B cell (primary cell): Measurements from ENCODE around the gene SLC16A1. TPM values are rescaled to one million over a fixed set of nuclear protein-coding genes. Genes with fewer than 3 reads are reported as not detected.

Experiments
- ATAC-seq: fragments of 200-7000 bp; cut with Tn5 transposase; one replicate; pipeline ENCODE4 v1.10.0; 2021; ENCODE audit warnings: low read depth, mild to moderate bottlenecking, moderate number of reproducible peaks, moderate library complexity
- CTCF ChIA-PET: fragments of 350-600 bp; sonication (Branson Sonifier 250); formaldehyde crosslinking; loops from one replicate; lab custom pipeline; 2021; ENCODE audit warnings: antibody characterized with exemption, inconsistent platforms; lab: Charles Lee
- POLR2A ChIA-PET: fragments of 350-600 bp; sonication (Branson Sonifier 250); formaldehyde crosslinking; loops from one replicate; lab custom pipeline; 2021; ENCODE audit warnings: antibody characterized with exemption; lab: Charles Lee
- DNase-seq: peaks from one replicate; pipeline ENCODE4 v3.0.0; 2013
- H2AFZ ChIP-seq: 2 replicates; pipeline ENCODE4 v1.6.1; 2012; ENCODE audit warnings: mild to moderate bottlenecking, low read depth, low read length; ENCODE audit not compliant: insufficient read depth, poor library complexity, severe bottlenecking
- H3K27ac ChIP-seq, 2 donors: 1 replicate in 1 of 2; 2 replicates in 1 of 2; pipeline ENCODE4 v1.5.1; 2012 to 2013; ENCODE audit warnings: low read length in 2 of 2, mild to moderate bottlenecking in 2 of 2, moderate library complexity in 1 of 2
- H3K27me3 ChIP-seq, 4 experiments: fragments of 200-600 bp in 1 of 4; sonication (generic) in 1 of 4; replicated peaks in 1 of 4; 1 replicate in 2 of 4; 2 replicates in 2 of 4; pipeline versions ENCODE4 v1.6.1 to v1.7.0; 2013 to 2016; ENCODE audit warnings: low read length in 3 of 4, mild to moderate bottlenecking in 2 of 4, mixed read lengths in 1 of 4, moderate library complexity in 1 of 4; ENCODE audit not compliant: insufficient read depth in 4 of 4, control insufficient read depth in 3 of 4; ENCODE audit errors: control extremely low read depth in 1 of 4
- H3K36me3 ChIP-seq, 2 experiments: replicated peaks in 1 of 2; 1 replicate in 1 of 2; 2 replicates in 1 of 2; pipeline versions ENCODE4 v1.6.1 to v1.7.1; 2013; ENCODE audit warnings: low read length in 1 of 2; ENCODE audit not compliant: insufficient read depth in 2 of 2, control insufficient read depth in 1 of 2; ENCODE audit errors: control extremely low read depth in 1 of 2, extremely low read depth in 1 of 2
- H3K4me1 ChIP-seq, 2 donors: fragments of 200-600 bp in 1 of 2; sonication (generic) in 1 of 2; 1 replicate in 1 of 2; 2 replicates in 1 of 2; pipeline versions ENCODE4 v1.5.1 to v1.6.1; 2013 to 2017; ENCODE audit warnings: low read length in 2 of 2; ENCODE audit not compliant: control insufficient read depth in 2 of 2, insufficient read depth in 2 of 2
- H3K4me2 ChIP-seq: replicated peaks from 2 replicates; pipeline ENCODE3; 2012; ENCODE audit warnings: mild to moderate bottlenecking, low read depth, low read length; ENCODE audit not compliant: poor library complexity, severe bottlenecking
- H3K4me3 ChIP-seq, 5 experiments: fragments of 200-600 bp in 1 of 5; sonication (generic) in 1 of 5; 1 replicate in 3 of 5; 2 replicates in 2 of 5; pipeline versions ENCODE4 v1.5.1 to v1.7.0; 2011 to 2016; ENCODE audit warnings: low read length in 4 of 5, mild to moderate bottlenecking in 4 of 5, low read depth in 2 of 5, control low read depth in 1 of 5, moderate library complexity in 1 of 5; ENCODE audit not compliant: insufficient read depth in 1 of 5; ENCODE audit errors: control extremely low read depth in 1 of 5, extremely low read depth in 1 of 5
- H3K79me2 ChIP-seq: fragments of 200-600 bp; sonication (generic); one replicate; pipeline ENCODE4 v1.6.0; 2016; ENCODE audit warnings: low read length; ENCODE audit not compliant: control insufficient read depth, insufficient read depth
- H3K9ac ChIP-seq: fragments of 200-600 bp; sonication (generic); 2 replicates; pipeline ENCODE4 v1.6.1; 2017; ENCODE audit warnings: mild to moderate bottlenecking, low read length, moderate library complexity
- H3K9me3 ChIP-seq, 3 donors: one replicate each; pipeline versions ENCODE4 v1.6.1 to v1.7.1; 2013; ENCODE audit warnings: low read length in 2 of 3; ENCODE audit not compliant: control insufficient read depth in 2 of 3, insufficient read depth in 1 of 3; ENCODE audit errors: control extremely low read depth in 1 of 3
- H4K20me1 ChIP-seq: 2 replicates; pipeline ENCODE4 v1.6.0; 2012; ENCODE audit warnings: mild to moderate bottlenecking, low read length; ENCODE audit not compliant: insufficient read depth, control insufficient read depth, poor library complexity, severe bottlenecking
- H3K27ac Mint-ChIP-seq: one replicate; pipeline ENCODE4 v1.8.0; 2021; ENCODE audit warnings: mixed read lengths
- H3K27me3 Mint-ChIP-seq: one replicate; pipeline ENCODE4 v1.8.0; 2021; ENCODE audit warnings: mixed read lengths
- H3K4me1 Mint-ChIP-seq: one replicate; pipeline ENCODE4 v1.8.0; 2021; ENCODE audit warnings: mixed read lengths
- H3K4me3 Mint-ChIP-seq: one replicate; pipeline ENCODE4 v1.8.0; 2021; ENCODE audit warnings: mixed read lengths
- H3K9me3 Mint-ChIP-seq: one replicate; pipeline ENCODE4 v1.8.0; 2022; ENCODE audit warnings: mixed read lengths; ENCODE audit not compliant: insufficient read depth
- EZH2 ChIP-seq: IDR thresholded peaks from 2 replicates; pipeline ENCODE4 v1.6.1; 2012; ENCODE audit warnings: borderline replicate concordance, low read depth, mild to moderate bottlenecking, moderate library complexity, low read length; ENCODE audit not compliant: insufficient read depth, poor library complexity, severe bottlenecking
- WGBS: methylation state at CpG from one replicate; pipeline ENCODE4 v1.1.5; 2013; ENCODE audit warnings: missing lambda C conversion rate; ENCODE audit not compliant: insufficient coverage; 5-methylcytosine and 5-hydroxymethylcytosine counted together
- intact Hi-C: fragments of 100-400 bp; cut with micrococcal nuclease; formaldehyde crosslinking; loops from one replicate; pipeline ENCODE4 v1.10.0; 2022
- polyA plus RNA-seq: library from polyadenylated mRNA; depleted of rRNA; stranded (reverse); fragments of >200 nt; gene quantifications from 2 replicates; pipeline ENCODE4 v1.2.3, GENCODE V29; 2012
- total RNA-seq, 2 donors: library from RNA; stranded (reverse); fragments of 120-200 nt in 1 of 2; gene quantifications; 1 replicate in 1 of 2; 2 replicates in 1 of 2; pipeline versions ENCODE4 v1.2.3 to v1.2.4, GENCODE V29; 2013 to 2022
- TF ChIP-seq, protein P1 (sequence below): fragments of 200-600 bp; IDR thresholded peaks from one replicate; pipeline ENCODE4 v1.8.0; 2022; ENCODE audit warnings: antibody characterized with exemption, mild to moderate bottlenecking

Gene SLC16A1
- total and polyA plus RNA-seq, 2 donors (not counting 1 experiment from before 2014, with no cell fraction given): 2.1 to 13.0 TPM

DNA sequence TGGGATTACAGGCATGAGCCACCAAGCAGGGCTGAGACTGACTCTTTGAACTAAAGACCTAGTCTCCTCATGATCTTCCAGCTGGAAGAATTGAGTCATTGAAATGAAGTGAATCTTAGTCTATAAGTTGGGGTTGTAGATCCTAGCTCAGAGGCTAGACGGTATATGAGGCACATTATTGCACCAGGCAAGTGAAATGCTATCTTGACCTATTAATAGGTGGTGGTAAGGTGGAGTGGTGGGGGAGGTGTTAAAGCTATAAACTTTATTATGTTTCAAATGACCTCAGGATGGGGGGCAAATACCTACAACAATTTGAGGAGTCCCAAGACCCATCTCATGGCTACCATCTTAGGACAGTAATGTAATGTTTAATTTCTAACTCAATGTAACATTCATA is 36.8 kb upstream of the SLC16A1 start:
- H3K27ac ChIP-seq: no peak overlapping the region
- no peaks in the 10 kb centered on the region for H3K27me3 ChIP-seq
- no peaks in the 10 kb centered on the region for H3K79me2 ChIP-seq
- Mint-ChIP-seq H3K9me3 (no peaks in the 10 kb centered on the region), H3K27me3 (no peaks in the 10 kb centered on the region), H3K4me3 (no peak overlapping the region), H3K27ac (no peak overlapping the region), H3K4me1 (no peaks in the 10 kb centered on the region)
- H2AFZ ChIP-seq: no peak overlapping the region
- 100% methylated on average over 1 of the region's 1 CpG for WGBS
- intact Hi-C loops: no loop called here
- H3K4me1 ChIP-seq: no peaks in the 10 kb centered on the region
- H4K20me1 ChIP-seq: no peaks in the 10 kb centered on the region
- peaks cover 0 to 4% of the 10 kb centered on the region in 2 experiments for H3K36me3 ChIP-seq
- no peak overlapping the region for H3K4me3 ChIP-seq
- H3K9ac ChIP-seq: no peak overlapping the region
- DNase-seq (no peak), ATAC-seq (no peak)
- no peak overlapping the region for H3K4me2 ChIP-seq
- ChIA-PET POLR2A (no interaction called here), CTCF (interaction anchor here (0.6 kb wide), 1 partner anchor 132 kb away, joined by 4 read pairs; no protein-coding TSS in a partner anchor)
- no peak for TF ChIP-seq EZH2
- TF ChIP-seq, protein P1, sequence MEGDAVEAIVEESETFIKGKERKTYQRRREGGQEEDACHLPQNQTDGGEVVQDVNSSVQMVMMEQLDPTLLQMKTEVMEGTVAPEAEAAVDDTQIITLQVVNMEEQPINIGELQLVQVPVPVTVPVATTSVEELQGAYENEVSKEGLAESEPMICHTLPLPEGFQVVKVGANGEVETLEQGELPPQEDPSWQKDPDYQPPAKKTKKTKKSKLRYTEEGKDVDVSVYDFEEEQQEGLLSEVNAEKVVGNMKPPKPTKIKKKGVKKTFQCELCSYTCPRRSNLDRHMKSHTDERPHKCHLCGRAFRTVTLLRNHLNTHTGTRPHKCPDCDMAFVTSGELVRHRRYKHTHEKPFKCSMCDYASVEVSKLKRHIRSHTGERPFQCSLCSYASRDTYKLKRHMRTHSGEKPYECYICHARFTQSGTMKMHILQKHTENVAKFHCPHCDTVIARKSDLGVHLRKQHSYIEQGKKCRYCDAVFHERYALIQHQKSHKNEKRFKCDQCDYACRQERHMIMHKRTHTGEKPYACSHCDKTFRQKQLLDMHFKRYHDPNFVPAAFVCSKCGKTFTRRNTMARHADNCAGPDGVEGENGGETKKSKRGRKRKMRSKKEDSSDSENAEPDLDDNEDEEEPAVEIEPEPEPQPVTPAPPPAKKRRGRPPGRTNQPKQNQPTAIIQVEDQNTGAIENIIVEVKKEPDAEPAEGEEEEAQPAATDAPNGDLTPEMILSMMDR: no peak
- no peaks in the 10 kb centered on the region for H3K9me3 ChIP-seq

DNA sequence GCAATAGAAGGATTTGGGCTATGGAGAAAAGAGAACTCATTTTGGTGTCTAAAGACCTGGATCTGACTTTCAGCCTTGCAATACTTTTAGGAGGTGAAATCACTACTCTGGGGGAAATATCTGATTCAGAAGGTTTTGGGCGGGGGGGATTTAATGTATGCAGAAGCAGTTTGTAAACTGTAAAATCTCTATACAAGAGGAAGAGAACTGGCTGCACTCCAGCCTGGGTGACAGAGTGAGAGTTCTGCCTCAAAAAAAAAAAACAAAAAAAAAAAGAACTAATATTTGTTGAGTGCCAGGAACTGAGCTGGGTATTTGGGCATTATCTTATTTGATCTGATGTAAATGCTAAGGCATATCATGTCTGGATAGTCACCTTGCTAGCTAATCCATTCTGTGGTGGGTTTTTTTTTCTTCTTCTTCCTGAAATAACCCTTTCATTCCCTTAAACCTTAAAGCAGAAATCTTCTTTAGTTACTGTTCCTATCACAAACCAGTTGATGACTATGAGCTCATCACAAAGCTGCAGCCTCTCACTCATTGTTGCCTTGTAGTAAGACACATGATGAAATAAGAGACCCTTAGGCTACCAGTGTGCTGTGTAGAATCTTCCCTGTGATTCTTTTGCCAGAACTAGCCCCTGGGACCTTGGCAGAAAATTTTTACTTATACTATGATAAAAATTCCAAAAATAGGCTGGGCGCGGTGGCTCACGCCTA is 35.6 kb upstream of the SLC16A1 start:
- CTCF ChIA-PET: no interaction called here
- H4K20me1 ChIP-seq: no peaks in the 10 kb centered on the region
- H3K4me3 Mint-ChIP-seq: no peak overlapping the region
- POLR2A ChIA-PET: no interaction called here
- no peak for DNase-seq
- no peak overlapping the region for H3K27ac Mint-ChIP-seq
- no peak overlapping the region for H3K4me3 ChIP-seq
- no peaks in the 10 kb centered on the region for H3K79me2 ChIP-seq
- 100% methylated on average over 1 of the region's 4 CpGs for WGBS
- H3K27ac ChIP-seq: no peak overlapping the region
- intact Hi-C loops: no loop called here
- ATAC-seq: no peak
- H3K27me3 ChIP-seq: no peaks in the 10 kb centered on the region
- H3K27me3 Mint-ChIP-seq: no peaks in the 10 kb centered on the region
- H3K4me2 ChIP-seq: no peak overlapping the region
- TF ChIP-seq EZH2: no peak
- TF ChIP-seq, protein P1: no peak
- H3K36me3 ChIP-seq: no peaks in the 10 kb centered on the region
- no peaks in the 10 kb centered on the region for H3K4me1 ChIP-seq
- no peaks in the 10 kb centered on the region for H3K9me3 ChIP-seq
- H2AFZ ChIP-seq: no peak overlapping the region
- no peaks in the 10 kb centered on the region for H3K9me3 Mint-ChIP-seq
- no peak overlapping the region for H3K9ac ChIP-seq
- H3K4me1 Mint-ChIP-seq: no peaks in the 10 kb centered on the region
